WTC11 (cell line): ENCODE measurements around the gene CALN1.

Experiments used
- TCF7 ChIP-seq: sonication (generic); formaldehyde crosslinking; IDR thresholded peaks from 2 replicates; pipeline ENCODE4 v1.8.0; 2022; ENCODE audit warnings: mild to moderate bottlenecking, low read depth, missing genetic modification reagents, moderate library complexity
- TF ChIP-seq, protein P1 (sequence below): sonication (generic); formaldehyde crosslinking; IDR thresholded peaks from 2 replicates; pipeline ENCODE4 v1.8.1; 2022; ENCODE audit warnings: low read depth, mild to moderate bottlenecking, moderate library complexity, missing genetic modification reagents, borderline replicate concordance
- TF ChIP-seq, protein P2 (sequence below): sonication (generic); formaldehyde crosslinking; conservative IDR thresholded peaks from 2 replicates; pipeline ENCODE4 v1.8.1; 2022; ENCODE audit warnings: mild to moderate bottlenecking, missing genetic modification reagents
- TF ChIP-seq, protein P3 (sequence below): fragments of 200-600 bp; IDR thresholded peaks from 2 replicates; pipeline ENCODE4 v1.8.0; 2022; ENCODE audit warnings: antibody characterized with exemption

DNA sequence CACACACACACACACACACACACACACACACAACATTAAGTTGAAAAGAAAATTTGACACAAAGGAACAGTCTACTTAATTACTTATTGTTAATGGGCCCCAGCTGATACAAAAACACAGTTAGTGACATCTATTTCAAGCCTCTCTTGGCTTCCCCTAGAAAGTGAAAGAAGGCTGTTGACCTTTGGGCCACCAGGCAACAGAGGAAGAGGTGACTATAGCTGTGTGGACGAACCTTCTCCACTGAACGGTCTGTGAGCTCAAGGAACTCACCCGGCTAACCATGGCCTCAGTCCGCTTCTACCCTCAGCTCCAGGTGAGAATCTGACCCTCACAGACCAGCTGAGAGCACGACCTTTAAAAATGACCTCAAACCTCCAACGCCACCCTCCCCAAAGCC lies 32.9 kb upstream of the CALN1 start:
- TF ChIP-seq, protein P1, sequence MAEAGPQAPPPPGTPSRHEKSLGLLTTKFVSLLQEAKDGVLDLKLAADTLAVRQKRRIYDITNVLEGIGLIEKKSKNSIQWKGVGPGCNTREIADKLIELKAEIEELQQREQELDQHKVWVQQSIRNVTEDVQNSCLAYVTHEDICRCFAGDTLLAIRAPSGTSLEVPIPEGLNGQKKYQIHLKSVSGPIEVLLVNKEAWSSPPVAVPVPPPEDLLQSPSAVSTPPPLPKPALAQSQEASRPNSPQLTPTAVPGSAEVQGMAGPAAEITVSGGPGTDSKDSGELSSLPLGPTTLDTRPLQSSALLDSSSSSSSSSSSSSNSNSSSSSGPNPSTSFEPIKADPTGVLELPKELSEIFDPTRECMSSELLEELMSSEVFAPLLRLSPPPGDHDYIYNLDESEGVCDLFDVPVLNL (CRISPR knock-in tag): no peak
- TF ChIP-seq, protein P2, sequence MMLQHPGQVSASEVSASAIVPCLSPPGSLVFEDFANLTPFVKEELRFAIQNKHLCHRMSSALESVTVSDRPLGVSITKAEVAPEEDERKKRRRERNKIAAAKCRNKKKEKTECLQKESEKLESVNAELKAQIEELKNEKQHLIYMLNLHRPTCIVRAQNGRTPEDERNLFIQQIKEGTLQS: no peak
- TF ChIP-seq, protein P3, sequence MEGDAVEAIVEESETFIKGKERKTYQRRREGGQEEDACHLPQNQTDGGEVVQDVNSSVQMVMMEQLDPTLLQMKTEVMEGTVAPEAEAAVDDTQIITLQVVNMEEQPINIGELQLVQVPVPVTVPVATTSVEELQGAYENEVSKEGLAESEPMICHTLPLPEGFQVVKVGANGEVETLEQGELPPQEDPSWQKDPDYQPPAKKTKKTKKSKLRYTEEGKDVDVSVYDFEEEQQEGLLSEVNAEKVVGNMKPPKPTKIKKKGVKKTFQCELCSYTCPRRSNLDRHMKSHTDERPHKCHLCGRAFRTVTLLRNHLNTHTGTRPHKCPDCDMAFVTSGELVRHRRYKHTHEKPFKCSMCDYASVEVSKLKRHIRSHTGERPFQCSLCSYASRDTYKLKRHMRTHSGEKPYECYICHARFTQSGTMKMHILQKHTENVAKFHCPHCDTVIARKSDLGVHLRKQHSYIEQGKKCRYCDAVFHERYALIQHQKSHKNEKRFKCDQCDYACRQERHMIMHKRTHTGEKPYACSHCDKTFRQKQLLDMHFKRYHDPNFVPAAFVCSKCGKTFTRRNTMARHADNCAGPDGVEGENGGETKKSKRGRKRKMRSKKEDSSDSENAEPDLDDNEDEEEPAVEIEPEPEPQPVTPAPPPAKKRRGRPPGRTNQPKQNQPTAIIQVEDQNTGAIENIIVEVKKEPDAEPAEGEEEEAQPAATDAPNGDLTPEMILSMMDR: no peak
- TF ChIP-seq TCF7 (CRISPR knock-in tag): no peak
